Activated CD8-positive, alpha-beta memory T cell treated with anti-CD3 and anti-CD28 coated beads for 1 hour (primary cell): ENCODE results near the gene TPCN1.

Experiments used
- DNase-seq, 2 donors: peaks; one replicate each; pipeline ENCODE4 v3.0.0-alpha.2; 2020; ENCODE audit warnings: low read depth in 1 of 2; ENCODE audit errors: extremely low read depth in 1 of 2

TPCN1 gene

GRCh38 chr12:113239811-113240331 is 18.6 kb downstream of the TPCN1 start:
- no peak for DNase-seq

- no peak for DNase-seq
Measured at GRCh38 chr12:113240395-113240794, 19.1 kb downstream of the TPCN1 start.

GRCh38 chr12:113241191-113242025 is 20.1 kb downstream of the TPCN1 start:
- no peak for DNase-seq

- no peak for DNase-seq
Measured at GRCh38 chr12:113242026-113242418, 20.8 kb downstream of the TPCN1 start.

GRCh38 chr12:113242560-113242959 is 21.3 kb downstream of the TPCN1 start:
- no peak for DNase-seq

GRCh38 chr12:113244047-113244460 is 22.8 kb downstream of the TPCN1 start:
- no peak for DNase-seq

- DNase-seq = no peak
Measured at GRCh38 chr12:113244478-113244958, 23.3 kb downstream of the TPCN1 start.

- no peak for DNase-seq
Measured at GRCh38 chr12:113245695-113246477, 24.6 kb downstream of the TPCN1 start.

- DNase-seq = no peak
Measured at GRCh38 chr12:113246478-113247122, 25.3 kb downstream of the TPCN1 start.

- no peak for DNase-seq
Measured at GRCh38 chr12:113247123-113248050, 26.1 kb downstream of the TPCN1 start.

- no peak for DNase-seq
Measured at GRCh38 chr12:113248051-113248825, 27.0 kb downstream of the TPCN1 start.

- no peak for DNase-seq
Measured at GRCh38 chr12:113248842-113249435, 27.7 kb downstream of the TPCN1 start.

GRCh38 chr12:113249546-113249945 is 28.3 kb downstream of the TPCN1 start:
- DNase-seq = no peak

- DNase-seq = no peak
Measured at GRCh38 chr12:113250045-113250444, 28.8 kb downstream of the TPCN1 start.

GRCh38 chr12:113251404-113252070 is 30.3 kb downstream of the TPCN1 start:
- no peak for DNase-seq

- DNase-seq = no peak
Measured at GRCh38 chr12:113252494-113252893, 31.2 kb downstream of the TPCN1 start.

- DNase-seq = no peak
Measured at GRCh38 chr12:113253532-113254285, 32.4 kb downstream of the TPCN1 start.

- no peak for DNase-seq
Measured at GRCh38 chr12:113254298-113254697, 33.0 kb downstream of the TPCN1 start.
